ENCODE data around the gene HCFC1R1.

The HCFC1R1 gene

DNA sequence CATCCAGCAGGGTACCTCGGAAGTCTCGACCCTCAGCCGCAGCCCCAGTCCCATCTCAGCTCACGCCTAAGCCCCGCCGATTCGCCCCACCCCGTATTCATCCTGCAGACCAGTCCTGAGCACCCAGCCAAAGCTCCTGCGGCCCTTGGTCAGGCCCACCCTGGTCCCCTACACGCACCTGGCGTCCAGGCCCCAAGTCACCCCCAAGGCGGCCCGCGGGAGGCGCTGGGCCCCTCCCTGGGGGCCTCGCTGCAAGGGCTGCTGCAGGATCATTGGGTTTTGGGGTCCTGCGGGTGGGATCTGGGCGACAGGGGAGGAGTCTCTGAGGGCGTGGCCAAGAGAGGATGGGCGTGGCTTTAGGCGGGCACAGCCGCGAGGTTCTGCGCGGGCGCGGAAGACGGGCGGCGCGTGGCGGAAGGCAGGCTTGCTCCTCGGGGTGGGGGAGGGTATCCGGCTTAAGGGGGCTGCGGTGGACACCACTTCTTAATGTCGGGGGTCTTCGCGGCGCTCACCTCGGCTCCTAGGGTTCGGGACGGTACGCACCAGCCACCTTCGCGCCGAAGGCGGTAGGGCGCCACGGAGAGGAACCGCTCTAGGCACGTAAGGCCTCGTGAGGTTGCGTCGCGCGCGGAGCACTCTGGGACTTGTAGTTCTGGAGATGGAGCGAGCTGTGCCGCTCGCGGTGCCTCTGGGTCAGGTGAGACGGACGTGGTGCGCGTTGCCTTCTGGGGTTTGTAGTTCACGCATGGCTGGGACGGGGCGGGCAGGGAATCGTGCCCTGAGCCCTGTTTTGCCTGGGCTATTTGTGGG is at the start of gene HCFC1R1, which contains the start of gene THOC6 (continued):
- TF ChIP-seq YY1 (tag by site-specific recombination; IDR thresholded peaks at IDR 0.05), result peak; percentile 37; the same call in 1 of the 2 replicates
- 0 out of 2 replicates have a peak, but pooled peaks have one; percentile 15 for TF ChIP-seq ZBTB44 (tag by site-specific recombination; IDR thresholded peaks at IDR 0.05)
- TF ChIP-seq ZNF398 (tag by site-specific recombination; IDR thresholded peaks at IDR 0.05), result no peak
- TF ChIP-seq KLF7 (tag by site-specific recombination; IDR thresholded peaks at IDR 0.05; ENCODE audit: borderline replicate concordance), result peak; percentile 58; the same call in 1 of the 2 replicates
- TF ChIP-seq WT1 (tag by site-specific recombination; IDR thresholded peaks at IDR 0.05), result 0 out of 2 replicates have a peak, but pooled peaks have one; percentile 9
- peak; percentile 52; the same call in 1 of the 2 replicates for TF ChIP-seq ZBTB20 (tag by site-specific recombination; IDR thresholded peaks at IDR 0.05)
- no peak for TF ChIP-seq ZNF350 (tag by site-specific recombination; IDR thresholded peaks at IDR 0.05)
- TF ChIP-seq, protein P1, sequence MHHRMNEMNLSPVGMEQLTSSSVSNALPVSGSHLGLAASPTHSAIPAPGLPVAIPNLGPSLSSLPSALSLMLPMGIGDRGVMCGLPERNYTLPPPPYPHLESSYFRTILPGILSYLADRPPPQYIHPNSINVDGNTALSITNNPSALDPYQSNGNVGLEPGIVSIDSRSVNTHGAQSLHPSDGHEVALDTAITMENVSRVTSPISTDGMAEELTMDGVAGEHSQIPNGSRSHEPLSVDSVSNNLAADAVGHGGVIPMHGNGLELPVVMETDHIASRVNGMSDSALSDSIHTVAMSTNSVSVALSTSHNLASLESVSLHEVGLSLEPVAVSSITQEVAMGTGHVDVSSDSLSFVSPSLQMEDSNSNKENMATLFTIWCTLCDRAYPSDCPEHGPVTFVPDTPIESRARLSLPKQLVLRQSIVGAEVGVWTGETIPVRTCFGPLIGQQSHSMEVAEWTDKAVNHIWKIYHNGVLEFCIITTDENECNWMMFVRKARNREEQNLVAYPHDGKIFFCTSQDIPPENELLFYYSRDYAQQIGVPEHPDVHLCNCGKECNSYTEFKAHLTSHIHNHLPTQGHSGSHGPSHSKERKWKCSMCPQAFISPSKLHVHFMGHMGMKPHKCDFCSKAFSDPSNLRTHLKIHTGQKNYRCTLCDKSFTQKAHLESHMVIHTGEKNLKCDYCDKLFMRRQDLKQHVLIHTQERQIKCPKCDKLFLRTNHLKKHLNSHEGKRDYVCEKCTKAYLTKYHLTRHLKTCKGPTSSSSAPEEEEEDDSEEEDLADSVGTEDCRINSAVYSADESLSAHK (tag by site-specific recombination; IDR thresholded peaks at IDR 0.05), result peak; percentile 62
- TF ChIP-seq PRDM10 (tag by site-specific recombination; IDR thresholded peaks at IDR 0.05), result no peak
- no peak for TF ChIP-seq ZNF623 (tag by site-specific recombination; IDR thresholded peaks at IDR 0.05)
- peak; percentile 77 for TF ChIP-seq ZBTB7A (tag by site-specific recombination; IDR thresholded peaks at IDR 0.05; ENCODE audit: low read depth)
- TF ChIP-seq, protein P2, sequence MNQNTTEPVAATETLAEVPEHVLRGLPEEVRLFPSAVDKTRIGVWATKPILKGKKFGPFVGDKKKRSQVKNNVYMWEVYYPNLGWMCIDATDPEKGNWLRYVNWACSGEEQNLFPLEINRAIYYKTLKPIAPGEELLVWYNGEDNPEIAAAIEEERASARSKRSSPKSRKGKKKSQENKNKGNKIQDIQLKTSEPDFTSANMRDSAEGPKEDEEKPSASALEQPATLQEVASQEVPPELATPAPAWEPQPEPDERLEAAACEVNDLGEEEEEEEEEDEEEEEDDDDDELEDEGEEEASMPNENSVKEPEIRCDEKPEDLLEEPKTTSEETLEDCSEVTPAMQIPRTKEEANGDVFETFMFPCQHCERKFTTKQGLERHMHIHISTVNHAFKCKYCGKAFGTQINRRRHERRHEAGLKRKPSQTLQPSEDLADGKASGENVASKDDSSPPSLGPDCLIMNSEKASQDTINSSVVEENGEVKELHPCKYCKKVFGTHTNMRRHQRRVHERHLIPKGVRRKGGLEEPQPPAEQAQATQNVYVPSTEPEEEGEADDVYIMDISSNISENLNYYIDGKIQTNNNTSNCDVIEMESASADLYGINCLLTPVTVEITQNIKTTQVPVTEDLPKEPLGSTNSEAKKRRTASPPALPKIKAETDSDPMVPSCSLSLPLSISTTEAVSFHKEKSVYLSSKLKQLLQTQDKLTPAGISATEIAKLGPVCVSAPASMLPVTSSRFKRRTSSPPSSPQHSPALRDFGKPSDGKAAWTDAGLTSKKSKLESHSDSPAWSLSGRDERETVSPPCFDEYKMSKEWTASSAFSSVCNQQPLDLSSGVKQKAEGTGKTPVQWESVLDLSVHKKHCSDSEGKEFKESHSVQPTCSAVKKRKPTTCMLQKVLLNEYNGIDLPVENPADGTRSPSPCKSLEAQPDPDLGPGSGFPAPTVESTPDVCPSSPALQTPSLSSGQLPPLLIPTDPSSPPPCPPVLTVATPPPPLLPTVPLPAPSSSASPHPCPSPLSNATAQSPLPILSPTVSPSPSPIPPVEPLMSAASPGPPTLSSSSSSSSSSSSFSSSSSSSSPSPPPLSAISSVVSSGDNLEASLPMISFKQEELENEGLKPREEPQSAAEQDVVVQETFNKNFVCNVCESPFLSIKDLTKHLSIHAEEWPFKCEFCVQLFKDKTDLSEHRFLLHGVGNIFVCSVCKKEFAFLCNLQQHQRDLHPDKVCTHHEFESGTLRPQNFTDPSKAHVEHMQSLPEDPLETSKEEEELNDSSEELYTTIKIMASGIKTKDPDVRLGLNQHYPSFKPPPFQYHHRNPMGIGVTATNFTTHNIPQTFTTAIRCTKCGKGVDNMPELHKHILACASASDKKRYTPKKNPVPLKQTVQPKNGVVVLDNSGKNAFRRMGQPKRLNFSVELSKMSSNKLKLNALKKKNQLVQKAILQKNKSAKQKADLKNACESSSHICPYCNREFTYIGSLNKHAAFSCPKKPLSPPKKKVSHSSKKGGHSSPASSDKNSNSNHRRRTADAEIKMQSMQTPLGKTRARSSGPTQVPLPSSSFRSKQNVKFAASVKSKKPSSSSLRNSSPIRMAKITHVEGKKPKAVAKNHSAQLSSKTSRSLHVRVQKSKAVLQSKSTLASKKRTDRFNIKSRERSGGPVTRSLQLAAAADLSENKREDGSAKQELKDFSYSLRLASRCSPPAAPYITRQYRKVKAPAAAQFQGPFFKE (tag by site-specific recombination; IDR thresholded peaks at IDR 0.05; ENCODE audit: borderline replicate concordance), result no peak
- no peak for TF ChIP-seq ZNF175 (tag by site-specific recombination; IDR thresholded peaks at IDR 0.05)
- no peak for TF ChIP-seq ZNF221 (tag by site-specific recombination; IDR thresholded peaks at IDR 0.05; ENCODE audit: borderline replicate concordance)
- TF ChIP-seq ZFP69B (tag by site-specific recombination; IDR thresholded peaks at IDR 0.05), result peak; percentile 85
- 0 out of 2 replicates have a peak, but pooled peaks have one; percentile 71 for TF ChIP-seq ZNF660 (tag by site-specific recombination; IDR thresholded peaks at IDR 0.05)
- TF ChIP-seq TCF7L2 (IDR thresholded peaks at IDR 0.05; ENCODE audit: borderline replicate concordance, low read depth, low read length), result no peak
- TF ChIP-seq ZNF10 (tag by site-specific recombination; IDR thresholded peaks at IDR 0.05), result no peak
- TF ChIP-seq, protein P3, sequence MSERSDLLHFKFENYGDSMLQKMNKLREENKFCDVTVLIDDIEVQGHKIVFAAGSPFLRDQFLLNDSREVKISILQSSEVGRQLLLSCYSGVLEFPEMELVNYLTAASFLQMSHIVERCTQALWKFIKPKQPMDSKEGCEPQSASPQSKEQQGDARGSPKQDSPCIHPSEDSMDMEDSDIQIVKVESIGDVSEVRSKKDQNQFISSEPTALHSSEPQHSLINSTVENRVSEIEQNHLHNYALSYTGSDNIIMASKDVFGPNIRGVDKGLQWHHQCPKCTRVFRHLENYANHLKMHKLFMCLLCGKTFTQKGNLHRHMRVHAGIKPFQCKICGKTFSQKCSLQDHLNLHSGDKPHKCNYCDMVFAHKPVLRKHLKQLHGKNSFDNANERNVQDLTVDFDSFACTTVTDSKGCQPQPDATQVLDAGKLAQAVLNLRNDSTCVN (tag by site-specific recombination; optimal IDR thresholded peaks at IDR 0.05), result peak; percentile 97
- TF ChIP-seq ZEB2 (tag by site-specific recombination; IDR thresholded peaks at IDR 0.05), result peak; percentile 95

Data from HEK293 (cell line).